Trophoblast cell (in vitro differentiated cells and primary cell): ENCODE measurements around the gene DCX.

Experiments used
- DNase-seq, 2 donors: peaks; one replicate each; pipeline ENCODE4 v3.0.0-alpha.2; 2016
- H2AFZ ChIP-seq: 2 replicates; pipeline ENCODE4 v1.6.1; 2013; ENCODE audit warnings: low read length, moderate library complexity, mild to moderate bottlenecking; ENCODE audit not compliant: insufficient read depth, poor library complexity
- H2AK5ac ChIP-seq: 2 replicates; pipeline ENCODE4 v1.6.1; 2013; ENCODE audit warnings: mild to moderate bottlenecking, low read length
- H2BK120ac ChIP-seq: 2 replicates; pipeline ENCODE4 v1.6.1; 2013; ENCODE audit warnings: low read length, mild to moderate bottlenecking, moderate library complexity; ENCODE audit not compliant: insufficient read depth, poor library complexity
- H2BK12ac ChIP-seq: 2 replicates; pipeline ENCODE4 v1.6.1; 2013; ENCODE audit warnings: mild to moderate bottlenecking, low read length, moderate library complexity
- H2BK5ac ChIP-seq: 2 replicates; pipeline ENCODE4 v1.6.1; 2013; ENCODE audit warnings: low read length, low read depth, moderate library complexity, mild to moderate bottlenecking; ENCODE audit not compliant: poor library complexity
- H3K14ac ChIP-seq: 2 replicates; pipeline ENCODE4 v1.6.1; 2013; ENCODE audit warnings: mild to moderate bottlenecking, low read length
- H3K18ac ChIP-seq: 2 replicates; pipeline ENCODE4 v1.6.1; 2013; ENCODE audit warnings: mild to moderate bottlenecking, low read length
- H3K23ac ChIP-seq: 2 replicates; pipeline ENCODE4 v1.6.1; 2013; ENCODE audit warnings: low read length
- H3K27ac ChIP-seq: 2 replicates; pipeline ENCODE4 v1.5.1; 2013; ENCODE audit warnings: low read depth, mild to moderate bottlenecking, inconsistent platforms, low read length, moderate library complexity
- H3K27me3 ChIP-seq: 2 replicates; pipeline ENCODE4 v1.6.1; 2013; ENCODE audit warnings: inconsistent platforms, mild to moderate bottlenecking, low read length, moderate library complexity; ENCODE audit not compliant: insufficient read depth
- H3K36me3 ChIP-seq, 2 experiments: 1 replicate in 1 of 2; 2 replicates in 1 of 2; pipeline ENCODE4 v1.6.1; 2013; ENCODE audit warnings: low read length in 2 of 2, mild to moderate bottlenecking in 2 of 2, moderate library complexity in 1 of 2; ENCODE audit not compliant: insufficient read depth in 2 of 2, control insufficient read depth in 1 of 2
- H3K4ac ChIP-seq: 2 replicates; pipeline ENCODE4 v1.6.1; 2013; ENCODE audit warnings: low read depth, mild to moderate bottlenecking, low read length, moderate library complexity
- H3K4me1 ChIP-seq, 2 experiments: 1 replicate in 1 of 2; 2 replicates in 1 of 2; pipeline ENCODE4 v1.6.1; 2013; ENCODE audit warnings: low read length in 2 of 2, mild to moderate bottlenecking in 2 of 2, moderate library complexity in 1 of 2; ENCODE audit not compliant: insufficient read depth in 2 of 2, control insufficient read depth in 1 of 2
- H3K4me2 ChIP-seq: 2 replicates; pipeline ENCODE4 v1.6.1; 2013; ENCODE audit warnings: inconsistent platforms, mild to moderate bottlenecking, low read length, moderate library complexity
- H3K4me3 ChIP-seq: 2 replicates; pipeline ENCODE4 v1.5.1; 2013; ENCODE audit warnings: mild to moderate bottlenecking, low read depth, low read length, inconsistent platforms
- H3K79me1 ChIP-seq: one replicate; pipeline ENCODE4 v1.6.1; 2013; ENCODE audit warnings: low read length
- H3K79me2 ChIP-seq: 2 replicates; pipeline ENCODE4 v1.6.1; 2013; ENCODE audit warnings: low read length, mild to moderate bottlenecking; ENCODE audit not compliant: control insufficient read depth, insufficient read depth, poor library complexity
- H3K9ac ChIP-seq: 2 replicates; pipeline ENCODE4 v1.6.1; 2013; ENCODE audit warnings: mild to moderate bottlenecking, low read length
- H3K9me3 ChIP-seq: 2 replicates; pipeline ENCODE4 v1.6.1; 2013; ENCODE audit warnings: low read depth, mild to moderate bottlenecking, control low read depth, inconsistent platforms, low read length; ENCODE audit not compliant: insufficient read depth
- H4K12ac ChIP-seq: 2 replicates; pipeline ENCODE4 v1.6.1; 2013; ENCODE audit warnings: low read depth, mild to moderate bottlenecking, low read length, moderate library complexity
- H4K8ac ChIP-seq: 2 replicates; pipeline ENCODE4 v1.6.1; 2013; ENCODE audit warnings: low read depth, mild to moderate bottlenecking, low read length, moderate library complexity
- H4K91ac ChIP-seq: one replicate; pipeline ENCODE4 v1.6.1; 2013; ENCODE audit warnings: low read depth, mild to moderate bottlenecking, low read length, moderate library complexity
- WGBS: extraction: QIAGEN DNeasy Blood & Tissue Kit; methylation state at CpG from one replicate; pipeline ENCODE4 v1.1.7; 2013; ENCODE audit warnings: missing lambda C conversion rate; ENCODE audit not compliant: insufficient read length, insufficient coverage; ENCODE audit errors: extremely low coverage; 5-methylcytosine and 5-hydroxymethylcytosine counted together

DCX gene

GRCh38 chrX:111339212-111339611 lies 72.8 kb downstream of the DCX start:
- H3K9me3 ChIP-seq = no peaks in the 10 kb centered on the region
- H3K23ac ChIP-seq = no peak overlapping the region
- no peak overlapping the region for H4K91ac ChIP-seq
- no peak overlapping the region for H3K27ac ChIP-seq
- H3K4me1 ChIP-seq = no peaks in the 10 kb centered on the region
- H2BK120ac ChIP-seq = no peak overlapping the region
- no peak overlapping the region for H3K18ac ChIP-seq
- H3K4me3 ChIP-seq = no peak overlapping the region
- H4K8ac ChIP-seq = no peak overlapping the region
- no peaks in the 10 kb centered on the region for H3K79me1 ChIP-seq
- H2BK5ac ChIP-seq = no peak overlapping the region
- no peak overlapping the region for H3K14ac ChIP-seq
- no peak overlapping the region for H2AK5ac ChIP-seq
- no peak overlapping the region for H4K12ac ChIP-seq
- no peaks in the 10 kb centered on the region for H3K27me3 ChIP-seq
- DNase-seq = no peak
- H3K36me3 ChIP-seq = no peaks in the 10 kb centered on the region
- H3K79me2 ChIP-seq = no peaks in the 10 kb centered on the region
- H3K9ac ChIP-seq = no peak overlapping the region
- no peak overlapping the region for H3K4me2 ChIP-seq
- H2BK12ac ChIP-seq = no peak overlapping the region
- H3K4ac ChIP-seq = no peak overlapping the region
- no peak overlapping the region for H2AFZ ChIP-seq

DNA sequence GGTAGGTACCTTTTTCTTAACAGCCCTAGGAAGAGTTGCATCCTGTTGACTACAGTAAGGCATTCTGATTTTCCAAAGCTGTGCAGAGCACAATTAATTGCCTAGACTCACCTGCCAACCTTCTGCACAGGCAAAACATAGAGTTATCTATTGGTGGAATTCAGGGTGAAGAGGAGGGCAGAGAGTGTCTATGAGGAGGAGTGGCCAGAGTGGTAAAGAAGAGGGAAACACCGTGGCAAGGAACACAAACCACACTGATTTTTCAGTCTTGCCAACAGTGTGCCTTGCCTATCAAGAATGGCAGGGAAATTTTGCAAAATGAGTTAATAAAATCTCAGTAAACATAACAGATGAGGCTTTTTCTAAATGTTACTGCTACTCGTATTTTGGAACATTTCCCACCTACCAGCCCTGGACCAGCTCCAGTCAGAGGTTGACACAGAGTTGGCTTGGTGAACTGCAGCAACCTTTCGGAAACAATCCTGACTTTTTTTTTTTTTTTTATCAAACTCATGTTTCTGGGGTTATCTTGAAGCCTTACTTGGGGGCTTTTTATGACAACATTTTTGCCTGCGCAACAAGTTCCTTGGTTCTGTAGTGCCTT lies 73.8 kb downstream of the DCX start:
- H3K9me3 ChIP-seq = no peaks in the 10 kb centered on the region
- no peak overlapping the region for H3K4me2 ChIP-seq
- H2AK5ac ChIP-seq = no peak overlapping the region
- H3K79me1 ChIP-seq = no peaks in the 10 kb centered on the region
- H4K8ac ChIP-seq = no peak overlapping the region
- no peak overlapping the region for H3K18ac ChIP-seq
- H3K4me3 ChIP-seq = no peak overlapping the region
- H3K36me3 ChIP-seq = no peaks in the 10 kb centered on the region
- H3K27ac ChIP-seq = no peak overlapping the region
- H3K14ac ChIP-seq = no peak overlapping the region
- no peak overlapping the region for H3K9ac ChIP-seq
- H3K4ac ChIP-seq = no peak overlapping the region
- no peaks in the 10 kb centered on the region for H3K27me3 ChIP-seq
- H4K91ac ChIP-seq = no peak overlapping the region
- no peak overlapping the region for H2BK12ac ChIP-seq
- no peak overlapping the region for H4K12ac ChIP-seq
- H3K4me1 ChIP-seq = no peaks in the 10 kb centered on the region
- no peak overlapping the region for H2AFZ ChIP-seq
- DNase-seq = no peak
- H3K79me2 ChIP-seq = no peaks in the 10 kb centered on the region
- no CpG with 5 or more reads among the region's 4 CpGs for WGBS
- no peak overlapping the region for H2BK5ac ChIP-seq
- H2BK120ac ChIP-seq = no peak overlapping the region
- H3K23ac ChIP-seq = no peak overlapping the region

- Histone ChIP-seq H3K4ac (no peak overlapping the region), H3K4me2 (no peak overlapping the region), H2AFZ (no peak overlapping the region), H4K12ac (no peak overlapping the region), H4K91ac (no peak overlapping the region), H3K79me1 (no peaks in the 10 kb centered on the region), H2BK5ac (no peak overlapping the region), H2BK12ac (no peak overlapping the region), H3K36me3 (no peaks in the 10 kb centered on the region), H3K79me2 (no peaks in the 10 kb centered on the region), H3K4me3 (no peak overlapping the region), H3K4me1 (no peaks in the 10 kb centered on the region), H3K9ac (no peak overlapping the region), H3K18ac (no peak overlapping the region), H3K9me3 (no peaks in the 10 kb centered on the region), H3K27me3 (no peaks in the 10 kb centered on the region), H3K27ac (no peak overlapping the region), H3K14ac (no peak overlapping the region), H4K8ac (no peak overlapping the region), H2BK120ac (no peak overlapping the region), H3K23ac (no peak overlapping the region), H2AK5ac (no peak overlapping the region)
- WGBS = no CpG with 5 or more reads among the region's 2 CpGs
- no peak for DNase-seq
Observed at GRCh38 chrX:111337067-111337637, 74.8 kb downstream of the DCX start.

DNA sequence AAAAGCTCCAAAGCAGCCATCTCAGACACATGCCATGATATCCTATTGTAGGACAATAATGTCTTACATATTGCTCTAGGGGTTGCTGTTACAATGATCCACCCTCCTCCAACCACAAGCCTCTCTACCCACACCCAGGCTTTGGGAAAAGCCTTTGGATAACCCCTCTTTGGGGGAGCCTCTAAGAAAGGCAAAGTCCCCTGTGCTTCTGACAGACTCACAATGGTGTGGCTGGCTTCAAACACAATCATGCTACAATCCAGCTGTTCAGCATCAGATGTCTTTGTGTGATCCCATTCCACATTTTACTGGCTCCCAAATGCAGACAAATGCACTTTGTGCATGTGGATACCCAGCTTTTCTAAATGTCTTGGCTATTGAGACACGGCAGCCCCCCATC lies 75.9 kb downstream of the DCX start:
- no CpG with 5 or more reads among the region's 1 CpG for WGBS
- Histone ChIP-seq H3K4ac (no peak overlapping the region), H3K36me3 (no peaks in the 10 kb centered on the region)

More for the DNA sequence above, 75.9 kb downstream of the DCX start:
- H4K91ac ChIP-seq = no peak overlapping the region
- no peak overlapping the region for H2AK5ac ChIP-seq
- H3K23ac ChIP-seq = no peak overlapping the region
- no peak for DNase-seq
- no peaks in the 10 kb centered on the region for H3K27me3 ChIP-seq
- H2BK5ac ChIP-seq = no peak overlapping the region
- no peak overlapping the region for H3K4me3 ChIP-seq
- no peaks in the 10 kb centered on the region for H3K79me2 ChIP-seq
- H2AFZ ChIP-seq = no peak overlapping the region
- no peak overlapping the region for H2BK12ac ChIP-seq
- no peak overlapping the region for H3K9ac ChIP-seq
- no peaks in the 10 kb centered on the region for H3K9me3 ChIP-seq
- H3K27ac ChIP-seq = no peak overlapping the region
- H4K8ac ChIP-seq = no peak overlapping the region
- H3K4me1 ChIP-seq = no peaks in the 10 kb centered on the region
- no peak overlapping the region for H3K18ac ChIP-seq
- H3K14ac ChIP-seq = no peak overlapping the region
- H3K4me2 ChIP-seq = no peak overlapping the region
- no peak overlapping the region for H2BK120ac ChIP-seq
- no peak overlapping the region for H4K12ac ChIP-seq
- H3K79me1 ChIP-seq = no peaks in the 10 kb centered on the region
